Thyroid gland (tissue), 4 donors: ENCODE results near the gene WAPL. TPM values are rescaled to one million over a fixed set of nuclear protein-coding genes. Genes with fewer than 3 reads are reported as not detected.
A peak's percentile ranks its signal among the peaks of the same experiment; 100 is the strongest.
"Not testable (repeated sequence)": the region's sequence is repeated elsewhere in the genome, so short reads cannot be mapped to it uniquely, and the experiment has no call there.

ENCODE experiments used
- DNase-seq, 2 donors: peaks; one replicate each; pipeline ENCODE4 v3.0.0-alpha.2; 2019
- H3K27ac ChIP-seq, 3 donors: fragments of 200-600 bp; sonication (generic); 1 replicate in 2 of 3; 2 replicates in 1 of 3; pipeline ENCODE4 v1.5.1; 2016 to 2019; ENCODE audit warnings: mild to moderate bottlenecking in 1 of 3, moderate library complexity in 1 of 3
- H3K27me3 ChIP-seq: fragments of 200-600 bp; sonication (generic); one replicate; pipeline ENCODE4 v1.5.1; 2019
- H3K36me3 ChIP-seq, 2 donors: fragments of 200-600 bp; sonication (generic); one replicate each; pipeline ENCODE4 v1.5.1; 2016 to 2019
- H3K4me1 ChIP-seq, 2 donors: fragments of 200-600 bp; sonication (generic); one replicate each; pipeline ENCODE4 v1.5.1; 2017 to 2019
- H3K4me3 ChIP-seq, 3 donors: fragments of 200-600 bp; sonication (generic); replicated peaks in 1 of 3; 1 replicate in 2 of 3; 2 replicates in 1 of 3; pipeline ENCODE4 v1.5.1; 2016; ENCODE audit warnings: mild to moderate bottlenecking in 1 of 3
- H3K9me3 ChIP-seq: fragments of 200-600 bp; sonication (generic); one replicate; pipeline ENCODE4 v1.5.1; 2017
- CTCF ChIP-seq, 6 experiments: fragments of 200-600 bp in 3 of 6; fragments of 450-650 bp in 3 of 6; sonication (generic) in 3 of 6; IDR thresholded peaks; one replicate each; pipeline ENCODE4 v1.5.1; 2016 to 2019; ENCODE audit warnings: antibody characterized with exemption in 6 of 6, mild to moderate bottlenecking in 2 of 6, inconsistent platforms in 1 of 6, moderate library complexity in 1 of 6
- POLR2A ChIP-seq, 2 donors: fragments of 450-650 bp; IDR thresholded peaks; one replicate each; pipeline ENCODE4 v1.6.1; 2017; ENCODE audit warnings: antibody characterized with exemption in 2 of 2, mild to moderate bottlenecking in 2 of 2, moderate library complexity in 1 of 2
- WGBS, 2 donors: methylation state at CpG; one replicate each; pipeline ENCODE4 v1.1.5; 2017; 5-methylcytosine and 5-hydroxymethylcytosine counted together
- intact Hi-C: fragments of 100-400 bp; cut with DNase I; formaldehyde crosslinking; loops from one replicate; pipeline ENCODE4 v1.15.1; 2023
- total RNA-seq, 4 donors: library from RNA; depleted of rRNA; stranded (reverse); fragments of >200 nt; gene quantifications; one replicate each; pipeline ENCODE4 v1.2.3, GENCODE V29; 2016

The WAPL gene
- total RNA-seq, 4 donors from 2014 or later = 44.2 to 62.1 (median 51.7) TPM

GRCh38 chr10:86545101-86545500 is 23.5 kb upstream of the WAPL start:
- peak; percentile 32 to 33 for DNase-seq
- TF ChIP-seq POLR2A (IDR thresholded peaks at IDR 0.05) (no peak), CTCF (IDR thresholded peaks at IDR 0.05) (no peak)
- H3K4me1 ChIP-seq = no peaks in the 10 kb centered on the region
- no peak overlapping the region for H3K4me3 ChIP-seq
- H3K27ac ChIP-seq = no peak overlapping the region
- H3K9me3 ChIP-seq = no peaks in the 10 kb centered on the region
- intact Hi-C loops = no loop called here
- no peaks in the 10 kb centered on the region for H3K36me3 ChIP-seq
- H3K27me3 ChIP-seq = no peaks in the 10 kb centered on the region
- 47 to 68% methylated on average over 4 of the region's 4 CpGs for WGBS, 2 donors

GRCh38 chr10:86540016-86540415 is 18.4 kb upstream of the WAPL start:
- TF ChIP-seq CTCF (IDR thresholded peaks at IDR 0.05) = no peak
- no peak for TF ChIP-seq POLR2A (IDR thresholded peaks at IDR 0.05)
- H3K4me3 ChIP-seq = no peak overlapping the region
- peaks cover 3 to 4% of the 10 kb centered on the region in 2 donors for H3K4me1 ChIP-seq
- no peaks in the 10 kb centered on the region for H3K27me3 ChIP-seq
- WGBS, 2 donors = 85% methylated on average over 5 of the region's 5 CpGs
- intact Hi-C loops = no loop called here
- DNase-seq = no peak
- H3K27ac ChIP-seq = no peak overlapping the region
- no peaks in the 10 kb centered on the region for H3K9me3 ChIP-seq
- H3K36me3 ChIP-seq = no peaks in the 10 kb centered on the region

GRCh38 chr10:86538547-86538946 is 17.0 kb upstream of the WAPL start:
- intact Hi-C loops = no loop called here
- Histone ChIP-seq H3K4me3 (no peak overlapping the region), H3K27ac (no peak overlapping the region), H3K4me1 (peaks cover 8 to 18% of the 10 kb centered on the region in 2 donors), H3K27me3 (no peaks in the 10 kb centered on the region), H3K9me3 (no peaks in the 10 kb centered on the region), H3K36me3 (no peaks in the 10 kb centered on the region)
- TF ChIP-seq POLR2A (IDR thresholded peaks at IDR 0.05) (no peak), CTCF (IDR thresholded peaks at IDR 0.05) (no peak)
- peak in 1 of 2 donors; percentile 37 for DNase-seq
- 78 to 89% methylated on average over 7 of the region's 7 CpGs for WGBS, 2 donors

- H3K4me3 ChIP-seq, H3K9me3 ChIP-seq, H3K27ac ChIP-seq, intact Hi-C loops, H3K36me3 ChIP-seq, H3K27me3 ChIP-seq: not testable (repeated sequence)
- 87 to 94% methylated on average over 8 of the region's 8 CpGs for WGBS, 2 donors
- DNase-seq = peak; percentile 33 to 48
- peaks cover 11 to 23% of the 10 kb centered on the region in 2 donors for H3K4me1 ChIP-seq
These were observed 16.4 kb upstream of the WAPL start for GRCh38 chr10:86538040-86538439.

- 52 to 56% methylated on average over 26 to 40 of the region's 40 CpGs for WGBS, 2 donors
- Histone ChIP-seq H3K36me3 (no peaks in the 10 kb centered on the region), H3K27ac (no peak overlapping the region), H3K4me3 (no peak overlapping the region), H3K27me3 (no peaks in the 10 kb centered on the region), H3K9me3 (no peaks in the 10 kb centered on the region), H3K4me1 (peaks cover 20 to 32% of the 10 kb centered on the region in 2 donors)
- intact Hi-C loops = no loop called here
- no peak for DNase-seq
- TF ChIP-seq CTCF (IDR thresholded peaks at IDR 0.05) (no peak), POLR2A (IDR thresholded peaks at IDR 0.05) (no peak)
These were observed 14.8 kb upstream of the WAPL start for GRCh38 chr10:86536294-86536861.
